IMR-90 (cell line): Measurements from ENCODE around the gene SBNO1. TPM values are rescaled to one million over a fixed set of nuclear protein-coding genes. Genes with fewer than 3 reads are reported as not detected.

Experiments
- ATAC-seq: fragments of 200-7000 bp; cut with Tn5 transposase; 2 replicates; pipeline ENCODE4 v1.9.1; 2020; ENCODE audit warnings: low read depth, mild to moderate bottlenecking, moderate library complexity
- BruUV-seq: library from RNA; stranded (reverse); fragments of 400-500 nt; replicated peaks from 2 replicates; lab custom pipeline; 2021; lab: Mats Ljungman, UMichigan
- CTCF ChIA-PET: fragments of 300-600 bp; formaldehyde crosslinking; extraction: SDS; loops from one replicate; lab custom pipeline; 2021; ENCODE audit warnings: antibody characterized with exemption; lab: Yijun Ruan, JAX
- POLR2A ChIA-PET: fragments of 300-600 bp; sonication (Branson Sonifier 250); formaldehyde crosslinking; loops from one replicate; lab custom pipeline; 2022; ENCODE audit warnings: antibody characterized with exemption; ENCODE audit not compliant: unreplicated experiment; lab: Charles Lee
- DNase-seq: peaks from one replicate; pipeline ENCODE4 v3.0.0; 2013
- H2AFZ ChIP-seq: replicated peaks from 2 replicates; pipeline ENCODE3; 2013; ENCODE audit warnings: low read length, mild to moderate bottlenecking; ENCODE audit not compliant: poor library complexity
- H2AK5ac ChIP-seq: 2 replicates; pipeline ENCODE4 v1.6.1; 2013; ENCODE audit warnings: low read depth, low read length, inconsistent platforms
- H2AK9ac ChIP-seq: replicated peaks from 2 replicates; pipeline ENCODE3; 2013; ENCODE audit warnings: mild to moderate bottlenecking, low read depth, low read length, moderate library complexity; ENCODE audit not compliant: poor library complexity
- H2BK120ac ChIP-seq: 2 replicates; pipeline ENCODE4 v1.6.1; 2013; ENCODE audit warnings: low read depth, low read length, inconsistent platforms
- H2BK15ac ChIP-seq: 3 replicates; pipeline ENCODE4 v1.6.1; 2013; ENCODE audit warnings: low read depth, low read length, inconsistent platforms
- H2BK20ac ChIP-seq: 2 replicates; pipeline ENCODE4 v1.6.1; 2013; ENCODE audit warnings: low read depth, mild to moderate bottlenecking, inconsistent platforms, low read length, moderate library complexity
- H2BK5ac ChIP-seq: 2 replicates; pipeline ENCODE4 v1.6.1; 2013; ENCODE audit warnings: mild to moderate bottlenecking, low read depth, low read length, inconsistent platforms; ENCODE audit not compliant: poor library complexity, severe bottlenecking
- H3K14ac ChIP-seq: replicated peaks from 2 replicates; pipeline ENCODE4 v1.6.1; 2013; ENCODE audit warnings: low read depth, low read length, inconsistent platforms
- H3K18ac ChIP-seq: 2 replicates; pipeline ENCODE4 v1.6.1; 2013; ENCODE audit warnings: low read depth, low read length, control low read depth
- H3K23ac ChIP-seq: 2 replicates; pipeline ENCODE4 v1.6.1; 2013; ENCODE audit warnings: low read depth, low read length, inconsistent platforms
- H3K27ac ChIP-seq: 2 replicates; pipeline ENCODE4 v1.5.1; 2013; ENCODE audit warnings: mild to moderate bottlenecking, control low read depth, low read length; ENCODE audit not compliant: insufficient read depth
- H3K27me3 ChIP-seq: 2 replicates; pipeline ENCODE4 v1.6.1; 2013; ENCODE audit warnings: low read length; ENCODE audit not compliant: control insufficient read depth, insufficient read depth
- H3K36me3 ChIP-seq: 2 replicates; pipeline ENCODE4 v1.6.1; 2013; ENCODE audit warnings: low read length, mixed read lengths; ENCODE audit not compliant: control insufficient read depth, insufficient read depth
- H3K4ac ChIP-seq: 2 replicates; pipeline ENCODE4 v1.6.1; 2013; ENCODE audit warnings: low read depth, low read length, inconsistent platforms
- H3K4me1 ChIP-seq: 2 replicates; pipeline ENCODE4 v1.6.1; 2013; ENCODE audit warnings: low read length, mixed read lengths; ENCODE audit not compliant: control insufficient read depth, insufficient read depth
- H3K4me2 ChIP-seq: 2 replicates; pipeline ENCODE4 v1.6.1; 2013; ENCODE audit warnings: low read depth, mild to moderate bottlenecking, control low read depth, low read length, moderate library complexity
- H3K4me3 ChIP-seq: 2 replicates; pipeline ENCODE4 v1.5.1; 2013; ENCODE audit warnings: low read depth, mild to moderate bottlenecking, control low read depth, low read length, moderate library complexity; ENCODE audit not compliant: insufficient read depth
- H3K56ac ChIP-seq: 2 replicates; pipeline ENCODE4 v1.6.1; 2013; ENCODE audit warnings: low read length, inconsistent platforms; ENCODE audit not compliant: insufficient read depth; ENCODE audit errors: extremely low read depth
- H3K79me1 ChIP-seq, 2 experiments: 2 replicates each; pipeline ENCODE4 v1.6.1; 2013; ENCODE audit warnings: low read length in 2 of 2, inconsistent platforms in 1 of 2, low read depth in 1 of 2
- H3K9ac ChIP-seq: 2 replicates; pipeline ENCODE4 v1.6.1; 2013; ENCODE audit warnings: low read depth, low read length, control low read depth
- H3K9me1 ChIP-seq: 2 replicates; pipeline ENCODE4 v1.6.1; 2013; ENCODE audit warnings: low read length, inconsistent platforms; ENCODE audit not compliant: insufficient read depth
- H3K9me3 ChIP-seq: 2 replicates; pipeline ENCODE4 v1.6.1; 2013; ENCODE audit warnings: low read length; ENCODE audit not compliant: control insufficient read depth, insufficient read depth
- H4K20me1 ChIP-seq: 2 replicates; pipeline ENCODE4 v1.6.1; 2013; ENCODE audit warnings: low read length, inconsistent platforms; ENCODE audit not compliant: insufficient read depth
- H4K5ac ChIP-seq: 2 replicates; pipeline ENCODE4 v1.6.1; 2013; ENCODE audit warnings: mild to moderate bottlenecking, low read depth, low read length, control low read depth
- H4K8ac ChIP-seq, 2 experiments: 2 replicates each; pipeline ENCODE4 v1.6.1; 2013; ENCODE audit warnings: low read depth in 2 of 2, low read length in 2 of 2, control low read depth in 1 of 2, inconsistent platforms in 1 of 2
- H4K91ac ChIP-seq: 2 replicates; pipeline ENCODE4 v1.6.1; 2013; ENCODE audit warnings: low read depth, low read length, inconsistent platforms; ENCODE audit not compliant: insufficient read depth
- CEBPB ChIP-seq: IDR thresholded peaks from 2 replicates; pipeline ENCODE4 v1.6.1; 2012; ENCODE audit warnings: low read depth, low read length, improper control_type of control experiment
- CHD1 ChIP-seq: IDR thresholded peaks from 2 replicates; pipeline ENCODE4 v1.6.1; 2012; ENCODE audit warnings: low read depth, low read length, improper control_type of control experiment
- POLR2A ChIP-seq: IDR thresholded peaks from 2 replicates; pipeline ENCODE4 v1.6.1; 2012; ENCODE audit warnings: mild to moderate bottlenecking, low read depth, low read length
- RCOR1 ChIP-seq: IDR thresholded peaks from 2 replicates; pipeline ENCODE4 v1.6.1; 2012; ENCODE audit warnings: mild to moderate bottlenecking, low read length, improper control_type of control experiment; ENCODE audit not compliant: insufficient replicate concordance
- RFX5 ChIP-seq: IDR thresholded peaks from 2 replicates; pipeline ENCODE4 v1.8.0; 2012; ENCODE audit warnings: low read depth, mild to moderate bottlenecking, low read length, moderate library complexity
- WGBS, 2 experiments: methylation state at CpG; one replicate each; pipeline versions ENCODE4 v1.1.5 to v1.1.7; 2013; ENCODE audit warnings: missing lambda C conversion rate in 2 of 2; ENCODE audit not compliant: insufficient read length in 1 of 2; ENCODE audit errors: extremely low coverage in 2 of 2; 5-methylcytosine and 5-hydroxymethylcytosine counted together
- dilution Hi-C: fragments of 300-500 bp; cut with HindIII; formaldehyde crosslinking; loops from one replicate; pipeline ENCODE4 v1.14.3; 2018; ENCODE audit warnings: low sequenced_read_pairs; ENCODE audit not compliant: unreplicated experiment
- in situ Hi-C: fragments of 300-500 bp; cut with MboI; formaldehyde crosslinking; loops from 3 replicates; pipeline ENCODE4 v1.14.3; 2019; ENCODE audit warnings: low sequenced_read_pairs, inconsistent platforms, mixed read lengths
- intact Hi-C: fragments of 100-400 bp; cut with micrococcal nuclease; formaldehyde crosslinking; loops from 2 replicates; pipeline ENCODE4 v1.10.0; 2022
- polyA plus RNA-seq, 3 experiments: library from polyadenylated mRNA; depleted of rRNA; stranded (reverse); fragments of >200 nt; gene quantifications; 2 replicates each; pipeline ENCODE4 v1.2.3, GENCODE V29; 2012; ENCODE audit warnings: low replicate concordance in 1 of 3
- total RNA-seq: library from RNA; depleted of rRNA; stranded (reverse); fragments of >200 nt; gene quantifications from 2 replicates; pipeline ENCODE4 v1.2.3, GENCODE V29; 2012
- TF ChIP-seq, protein P1 (sequence below): conservative IDR thresholded peaks from 2 replicates; pipeline ENCODE4 v1.5.1; 2012; ENCODE audit warnings: mild to moderate bottlenecking, low read depth, low read length, improper control_type of control experiment

Gene SBNO1
- total and polyA plus RNA-seq, 2 of the 4 experiments (the other 2 are of a cell fraction) = 5.3 to 24.9 TPM

DNA sequence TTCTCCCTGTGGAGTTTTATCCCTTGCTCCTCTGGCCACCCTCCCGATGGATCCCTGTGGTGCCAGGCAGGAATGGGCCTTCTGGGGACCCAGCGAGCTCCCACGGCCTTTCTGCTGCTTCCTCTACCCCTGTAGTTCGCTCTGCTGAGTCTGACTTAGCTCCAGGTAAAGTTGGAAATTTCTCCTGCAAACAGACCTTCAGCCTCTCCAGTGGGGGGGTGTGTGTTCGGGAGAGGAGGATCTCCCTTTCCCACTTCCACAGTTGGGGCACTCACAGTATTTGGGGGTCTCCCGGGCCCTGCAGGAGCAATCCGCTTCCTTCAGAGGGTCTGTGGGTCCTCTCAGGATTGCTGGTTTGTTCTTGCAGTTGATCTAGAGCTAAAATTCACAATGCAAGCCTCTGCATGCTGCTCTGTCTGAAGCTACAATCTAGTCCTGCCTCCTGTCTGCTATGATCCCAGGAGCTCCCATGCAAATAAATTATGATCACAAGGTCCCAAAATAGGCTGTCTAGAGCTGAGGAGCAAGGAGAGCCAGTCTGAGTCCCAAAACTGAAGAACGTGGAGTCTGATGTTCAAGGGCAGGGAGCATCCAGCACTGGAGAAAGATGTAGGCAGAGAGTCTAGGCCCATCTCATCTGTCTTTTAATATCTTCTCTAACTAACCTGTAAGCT, 113.1 kb downstream of the SBNO1 start:
- no peak overlapping the region for H2BK15ac ChIP-seq
- H2BK20ac ChIP-seq = no peak overlapping the region
- H3K9me3 ChIP-seq = no peaks in the 10 kb centered on the region; the same call in 1 of the 2 replicates
- H3K4ac ChIP-seq = no peak overlapping the region
- TF ChIP-seq POLR2A (no peak), RFX5 (no peak), CHD1 (no peak), RCOR1 (no peak), CEBPB (no peak)
- TF ChIP-seq, protein P1, sequence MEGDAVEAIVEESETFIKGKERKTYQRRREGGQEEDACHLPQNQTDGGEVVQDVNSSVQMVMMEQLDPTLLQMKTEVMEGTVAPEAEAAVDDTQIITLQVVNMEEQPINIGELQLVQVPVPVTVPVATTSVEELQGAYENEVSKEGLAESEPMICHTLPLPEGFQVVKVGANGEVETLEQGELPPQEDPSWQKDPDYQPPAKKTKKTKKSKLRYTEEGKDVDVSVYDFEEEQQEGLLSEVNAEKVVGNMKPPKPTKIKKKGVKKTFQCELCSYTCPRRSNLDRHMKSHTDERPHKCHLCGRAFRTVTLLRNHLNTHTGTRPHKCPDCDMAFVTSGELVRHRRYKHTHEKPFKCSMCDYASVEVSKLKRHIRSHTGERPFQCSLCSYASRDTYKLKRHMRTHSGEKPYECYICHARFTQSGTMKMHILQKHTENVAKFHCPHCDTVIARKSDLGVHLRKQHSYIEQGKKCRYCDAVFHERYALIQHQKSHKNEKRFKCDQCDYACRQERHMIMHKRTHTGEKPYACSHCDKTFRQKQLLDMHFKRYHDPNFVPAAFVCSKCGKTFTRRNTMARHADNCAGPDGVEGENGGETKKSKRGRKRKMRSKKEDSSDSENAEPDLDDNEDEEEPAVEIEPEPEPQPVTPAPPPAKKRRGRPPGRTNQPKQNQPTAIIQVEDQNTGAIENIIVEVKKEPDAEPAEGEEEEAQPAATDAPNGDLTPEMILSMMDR = no peak
- H3K23ac ChIP-seq = no peak overlapping the region
- no peak overlapping the region for H2AK5ac ChIP-seq
- H3K4me2 ChIP-seq = no peak overlapping the region
- H3K4me3 ChIP-seq = no peak overlapping the region
- no peak overlapping the region for H3K18ac ChIP-seq
- dilution Hi-C loops (no loop called here), in situ Hi-C loops (no loop called here), intact Hi-C loops (no loop called here)
- H4K20me1 ChIP-seq = peaks cover 29% of the 10 kb centered on the region
- peaks cover 1% of the 10 kb centered on the region; the same call in 1 of the 2 replicates for H3K4me1 ChIP-seq
- ATAC-seq (no peak), DNase-seq (no peak)
- H3K56ac ChIP-seq = no peak overlapping the region
- no peak overlapping the region for H4K91ac ChIP-seq
- H3K14ac ChIP-seq = no peak overlapping the region
- H3K27me3 ChIP-seq = no peaks in the 10 kb centered on the region
- no peak overlapping the region for H2BK5ac ChIP-seq
- no TSS peak for BruUV-seq
- peaks cover 21 to 59% of the 10 kb centered on the region in 2 experiments for H3K79me1 ChIP-seq
- no peak overlapping the region for H4K5ac ChIP-seq
- H2AK9ac ChIP-seq = no peak overlapping the region
- POLR2A ChIA-PET = no interaction called here
- H2AFZ ChIP-seq = no peak overlapping the region
- peaks cover 26% of the 10 kb centered on the region for H3K36me3 ChIP-seq
- peaks cover 6% of the 10 kb centered on the region for H3K9me1 ChIP-seq
- no peak overlapping the region for H3K9ac ChIP-seq
- no peak overlapping the region for H2BK120ac ChIP-seq
- H4K8ac ChIP-seq = no peak overlapping the region
- no peak overlapping the region for H3K27ac ChIP-seq
- 100% methylated on average over 1 of the region's 8 CpGs; no CpG with 5 or more reads in 1 of the 2 experiments for WGBS, 2 experiments
- CTCF ChIA-PET = no interaction called here
